Hematopoietic multipotent progenitor cell (in vitro differentiated cells): ENCODE data around the gene JAKMIP1. TPM values are rescaled to one million over a fixed set of nuclear protein-coding genes. Genes with fewer than 3 reads are reported as not detected.
"Not testable (repeated sequence)": the region's sequence is repeated elsewhere in the genome, so short reads cannot be mapped to it uniquely, and the experiment has no call there.

Experiments used
- DNase-seq, 3 donors: peaks; one replicate each; pipeline ENCODE4 v3.0.0-alpha.2; 2011 to 2015; ENCODE audit warnings: low read depth in 2 of 3, low spot score in 2 of 3
- total RNA-seq: library from RNA; depleted of rRNA; stranded (reverse); fragments of >200 nt; gene quantifications from one replicate; pipeline ENCODE4 v1.2.3, GENCODE V29; 2012

The JAKMIP1 gene
- total RNA-seq, 1 donor: not detected

- no peak for DNase-seq
Observed at GRCh38 chr4:6001680-6002491, 198.5 kb downstream of the JAKMIP1 start.

- no peak for DNase-seq
Observed at GRCh38 chr4:5999830-6000365, 200.5 kb downstream of the JAKMIP1 start.

- no peak for DNase-seq
Observed at GRCh38 chr4:5999356-5999755, 201.0 kb downstream of the JAKMIP1 start.

GRCh38 chr4:5998333-5998936 is 201.9 kb downstream of the JAKMIP1 start:
- peak in 2 of 3 donors; percentile 55 to 77 for DNase-seq

- no peak for DNase-seq
Observed at GRCh38 chr4:5996641-5997040, 203.7 kb downstream of the JAKMIP1 start.

GRCh38 chr4:5995901-5996623 is 204.3 kb downstream of the JAKMIP1 start:
- no peak for DNase-seq

GRCh38 chr4:5993876-5994811 is 206.2 kb downstream of the JAKMIP1 start:
- DNase-seq: no peak

GRCh38 chr4:5993346-5993745 is 207.0 kb downstream of the JAKMIP1 start:
- not testable (repeated sequence) for DNase-seq

- no peak for DNase-seq
Observed at GRCh38 chr4:5992828-5993321, 207.5 kb downstream of the JAKMIP1 start.

- DNase-seq: no peak
Observed at GRCh38 chr4:5992171-5992827, 208.1 kb downstream of the JAKMIP1 start.

- DNase-seq: no peak
Observed at GRCh38 chr4:5991405-5991804, 208.9 kb downstream of the JAKMIP1 start.

GRCh38 chr4:5990446-5991160 is 209.7 kb downstream of the JAKMIP1 start:
- no peak for DNase-seq

- no peak for DNase-seq
Observed at GRCh38 chr4:5989236-5990225, 210.8 kb downstream of the JAKMIP1 start.

GRCh38 chr4:5988086-5988845 is 212.1 kb downstream of the JAKMIP1 start:
- peak in 1 of 3 donors; percentile 15 for DNase-seq

GRCh38 chr4:5984843-5985242 is 215.5 kb downstream of the JAKMIP1 start:
- DNase-seq: no peak

- DNase-seq: no peak
Observed at GRCh38 chr4:5982156-5982973, 218.0 kb downstream of the JAKMIP1 start.
